Hindlimb muscle (tissue), 1 donor: ENCODE data around the gene ACTN3. TPM values are rescaled to one million over a fixed set of nuclear protein-coding genes. Genes with fewer than 3 reads are reported as not detected.
A peak's percentile ranks its signal among the peaks of the same experiment; 100 is the strongest.
"Not testable (repeated sequence)": the region's sequence is repeated elsewhere in the genome, so short reads cannot be mapped to it uniquely, and the experiment has no call there.

Source experiments
- DNase-seq: peaks from one replicate; pipeline ENCODE4 v3.0.0-alpha.2; 2013
- polyA plus RNA-seq: library from polyadenylated mRNA; unstranded; fragments of 120-200 nt; gene quantifications from one replicate; pipeline ENCODE4 v1.2.1, GENCODE V29; 2013; ENCODE audit not compliant: insufficient read length

Gene ACTN3
- polyA plus RNA-seq, 1 donor: 141 TPM

GRCh38 chr11:66600631-66601233 is 54.0 kb downstream of the ACTN3 start:
- DNase-seq: no peak

- DNase-seq: no peak
Measured at GRCh38 chr11:66603072-66603471, 56.4 kb downstream of the ACTN3 start.

GRCh38 chr11:66604155-66604554 is 57.5 kb downstream of the ACTN3 start:
- no peak for DNase-seq

- DNase-seq: not testable (repeated sequence)
Measured at GRCh38 chr11:66606608-66607007, 59.9 kb downstream of the ACTN3 start.

GRCh38 chr11:66607126-66607834 is 60.6 kb downstream of the ACTN3 start:
- peak; percentile 64 for DNase-seq

- DNase-seq: no peak
Measured at GRCh38 chr11:66609721-66610617, 63.3 kb downstream of the ACTN3 start.

- no peak for DNase-seq
Measured at GRCh38 chr11:66612458-66612857, 65.8 kb downstream of the ACTN3 start.

Other genes with a start within 250 kb of the ACTN3 start
- 106 TPM for gene CD248, start 229.9 kb upstream of the ACTN3 start, polyA plus RNA-seq
- gene RIN1, start 210.5 kb upstream of the ACTN3 start, polyA plus RNA-seq: 11.5 TPM
- 21.8 TPM for gene BRMS1, start 201.8 kb upstream of the ACTN3 start, polyA plus RNA-seq
- 22.0 TPM for gene B4GAT1, start 199.3 kb upstream of the ACTN3 start, polyA plus RNA-seq
- 40.8 TPM for gene SLC29A2, start 175.1 kb upstream of the ACTN3 start, polyA plus RNA-seq
- gene NPAS4, start 125.9 kb upstream of the ACTN3 start, polyA plus RNA-seq: 0.21 TPM
- gene MRPL11, start 108.1 kb upstream of the ACTN3 start, polyA plus RNA-seq: 45.9 TPM
- gene PELI3, start 80.0 kb upstream of the ACTN3 start, polyA plus RNA-seq: 8.6 TPM
- 25.7 TPM for gene DPP3, start 66.5 kb upstream of the ACTN3 start, polyA plus RNA-seq
- 21.4 TPM for gene BBS1, start 36.3 kb upstream of the ACTN3 start, polyA plus RNA-seq
- 4.6 TPM for gene ZDHHC24, start 855 bp upstream of the ACTN3 start, polyA plus RNA-seq
- gene CTSF, start 21.7 kb downstream of the ACTN3 start, polyA plus RNA-seq: 27.0 TPM
- 0.25 TPM for gene CCDC87, start 46.2 kb downstream of the ACTN3 start, polyA plus RNA-seq
- gene CCS, start 46.3 kb downstream of the ACTN3 start, polyA plus RNA-seq: 39.3 TPM
- gene RBM14, start 69.7 kb downstream of the ACTN3 start, polyA plus RNA-seq: 51.5 TPM
- 141 TPM for gene RBM4, start 91.8 kb downstream of the ACTN3 start, polyA plus RNA-seq
- gene RBM4B, start 131.0 kb downstream of the ACTN3 start, polyA plus RNA-seq: 38.0 TPM
- gene SPTBN2, start 182.3 kb downstream of the ACTN3 start, polyA plus RNA-seq: 24.3 TPM